ENCODE results near the gene IL36RN.

GRCh38 chr2:113009622-113010021 is 49.4 kb upstream of the IL36RN start:
- TF ChIP-seq CTCF (conservative IDR thresholded peaks at IDR 0.05; ENCODE audit: low read depth, low read length) = no peak
- no peak for TF ChIP-seq EZH2 (IDR thresholded peaks at IDR 0.05; ENCODE audit: borderline replicate concordance, low read depth, low read length, poor library complexity, severe bottlenecking)

All from A673 (cell line).